G401 (cell line): ENCODE data around the gene RBSN. TPM values are rescaled to one million over a fixed set of nuclear protein-coding genes. Genes with fewer than 3 reads are reported as not detected.

ENCODE experiments used
- DNase-seq: peaks from one replicate; pipeline ENCODE4 v3.0.0-alpha.2; 2015; ENCODE audit warnings: low spot score
- in situ Hi-C: cut with HindIII; loops from 2 replicates; pipeline ENCODE4 v1.10.0; 2016; ENCODE audit warnings: low sequenced_read_pairs, mixed read lengths
- total RNA-seq: library from RNA; depleted of rRNA; stranded (reverse); fragments of >200 nt; shearing (Covaris generic); gene quantifications from 2 replicates; pipeline ENCODE4 v1.2.3, GENCODE V29; 2014; rRNA removed

The RBSN gene
- total RNA-seq, 1 experiment from 2014 or later = 21.7 TPM

- in situ Hi-C loops = no loop called here
- DNase-seq = peak; percentile 55
Observed at GRCh38 chr3:15041950-15042349, 57.0 kb downstream of the RBSN start.

GRCh38 chr3:15040844-15041243, 58.1 kb downstream of the RBSN start:
- in situ Hi-C loops = no loop called here

GRCh38 chr3:15038306-15038705, 60.6 kb downstream of the RBSN start:
- in situ Hi-C loops = no loop called here

More at GRCh38 chr3:15040844-15041243, 58.1 kb downstream of the RBSN start:
- DNase-seq = no peak

DNA sequence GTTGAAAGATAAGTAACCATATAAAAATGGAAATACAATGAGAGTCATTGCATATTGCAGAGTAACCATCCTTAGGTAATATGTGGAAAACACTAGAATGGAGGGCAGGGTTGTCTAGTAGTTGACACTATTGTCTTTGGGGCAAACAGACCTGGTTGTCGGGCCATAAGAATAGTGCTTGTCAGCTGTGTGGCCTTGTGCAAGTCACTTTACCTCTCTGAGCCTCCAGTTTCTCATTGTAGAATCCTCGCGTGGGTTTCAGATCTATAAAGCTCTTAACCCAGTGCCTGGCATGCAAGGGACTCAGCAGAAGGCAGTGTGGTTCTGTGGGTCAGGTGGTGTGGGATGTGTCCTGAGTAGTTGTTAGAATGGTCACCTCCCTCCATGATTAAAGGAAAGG, 65.8 kb downstream of the RBSN start:
- in situ Hi-C loops = no loop called here

More at GRCh38 chr3:15038306-15038705, 60.6 kb downstream of the RBSN start:
- DNase-seq = no peak

DNA sequence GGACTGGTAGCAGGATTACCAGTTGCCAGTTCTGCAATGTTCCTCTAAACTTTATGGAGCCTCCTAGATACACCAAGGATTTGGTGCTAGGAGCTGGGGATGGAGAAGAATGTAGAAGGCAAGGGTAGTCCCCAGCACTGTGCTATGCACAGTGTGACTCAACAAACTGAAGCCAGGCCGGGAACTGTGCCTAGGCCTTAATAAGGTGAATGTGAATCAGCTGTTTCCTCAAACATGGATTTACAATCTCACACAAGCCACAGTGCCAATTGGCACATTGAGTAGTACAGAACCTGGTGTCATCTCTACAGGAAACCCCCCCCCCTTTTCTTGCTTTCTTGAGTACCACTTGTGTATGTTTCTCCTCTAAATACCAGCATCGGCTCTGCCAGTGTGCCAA, 66.3 kb downstream of the RBSN start:
- no peak for DNase-seq
- in situ Hi-C loops = no loop called here

More for the DNA sequence above, 65.8 kb downstream of the RBSN start:
- no peak for DNase-seq

GRCh38 chr3:15029625-15030024, 69.3 kb downstream of the RBSN start:
- no peak for DNase-seq
- in situ Hi-C loops = no loop called here

DNA sequence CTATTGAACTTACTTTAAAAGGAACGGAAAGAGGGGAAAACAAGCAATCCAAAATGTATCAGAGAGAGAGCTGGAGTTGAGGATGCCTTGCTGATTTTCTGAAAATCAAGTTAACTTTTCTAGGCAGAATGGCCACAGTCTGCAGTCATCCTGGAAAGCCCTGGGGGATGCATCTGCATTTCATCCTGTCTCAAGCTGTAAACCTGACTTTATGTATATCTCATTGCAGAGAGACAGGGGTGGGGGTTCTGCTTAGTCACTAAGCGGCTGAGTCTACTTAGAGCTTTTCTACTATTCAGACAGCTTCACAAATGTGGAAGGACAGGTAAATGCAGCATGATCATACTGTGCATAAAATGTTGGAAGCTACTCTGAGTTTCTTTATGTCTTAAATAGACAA, 75.2 kb downstream of the RBSN start:
- DNase-seq = no peak
- in situ Hi-C loops = no loop called here

DNA sequence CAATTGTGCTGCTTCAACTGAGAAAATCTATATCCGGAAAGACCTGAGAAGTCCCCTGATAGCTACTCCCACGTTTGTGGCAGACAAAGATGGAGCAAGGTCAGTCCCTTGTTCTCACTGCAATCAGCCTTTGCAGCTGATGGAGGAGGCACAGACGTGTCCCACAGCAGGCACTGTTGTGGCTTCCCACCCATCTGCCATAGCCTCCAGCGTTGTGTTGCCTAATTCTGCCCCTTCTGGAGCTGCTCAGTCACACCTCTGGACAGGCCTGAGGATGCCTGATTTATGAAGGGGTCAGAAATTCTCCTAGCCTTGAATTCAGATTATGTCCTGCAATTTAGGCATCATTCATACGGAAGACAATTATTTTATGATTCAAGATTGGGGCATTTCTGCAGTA, 75.7 kb downstream of the RBSN start:
- DNase-seq = no peak
- in situ Hi-C loops = no loop called here

Other genes starting within 250 kb of the RBSN start
- gene NR2C2, start 151.6 kb downstream of the RBSN start, total RNA-seq = 6.9 and 8.5 TPM in 2 replicates
- 29.8 and 46.4 TPM in 2 replicates for gene MRPS25, start 33.8 kb downstream of the RBSN start, total RNA-seq
- 17.1 and 26.9 TPM in 2 replicates for gene CAPN7, start 107.1 kb upstream of the RBSN start, total RNA-seq
- 5.1 and 5.6 TPM in 2 replicates for gene SH3BP5, start 233.4 kb upstream of the RBSN start, total RNA-seq